Measurements from ENCODE around the gene RND1.

RND1 gene

DNA sequence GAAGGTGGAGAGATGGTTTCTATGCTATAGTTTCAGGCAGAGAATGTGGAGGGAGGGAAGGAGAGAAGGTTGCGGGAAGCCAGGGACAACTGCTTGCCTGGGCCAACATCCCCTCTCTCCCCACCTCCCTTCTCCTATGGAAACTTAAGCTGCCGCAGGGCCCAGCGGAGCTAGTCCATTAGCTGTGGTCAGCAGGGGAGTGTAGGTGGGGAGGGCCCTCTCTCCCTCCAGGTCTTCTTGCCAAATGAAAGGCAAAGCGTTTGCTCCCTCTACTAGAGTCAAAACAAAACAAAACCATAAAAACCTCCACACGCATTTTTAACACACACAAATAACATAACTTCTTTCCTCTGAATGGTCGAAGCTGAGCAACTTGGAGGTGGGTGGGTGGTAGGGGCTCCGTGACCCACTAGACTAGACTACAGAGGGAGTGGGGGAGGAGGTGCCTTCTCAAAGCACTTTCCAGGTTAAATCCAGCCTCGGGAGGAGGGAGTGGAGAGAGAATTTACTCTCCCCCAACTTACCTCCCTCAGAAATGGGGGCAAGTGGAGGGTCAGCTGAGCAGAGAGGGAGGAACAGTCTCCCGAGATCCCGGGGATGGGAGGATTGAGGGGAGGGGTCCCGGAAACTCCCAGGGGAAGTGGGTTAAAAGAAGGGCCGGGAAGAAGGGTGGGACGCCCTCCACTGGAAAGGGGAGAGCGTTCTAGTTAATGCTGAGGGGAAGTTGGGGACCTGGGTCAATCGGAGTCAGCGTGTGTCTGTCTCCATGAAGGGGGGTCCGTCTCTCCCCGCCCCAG is 52.0 kb downstream of the RND1 start:
- no peak for DNase-seq

DNA sequence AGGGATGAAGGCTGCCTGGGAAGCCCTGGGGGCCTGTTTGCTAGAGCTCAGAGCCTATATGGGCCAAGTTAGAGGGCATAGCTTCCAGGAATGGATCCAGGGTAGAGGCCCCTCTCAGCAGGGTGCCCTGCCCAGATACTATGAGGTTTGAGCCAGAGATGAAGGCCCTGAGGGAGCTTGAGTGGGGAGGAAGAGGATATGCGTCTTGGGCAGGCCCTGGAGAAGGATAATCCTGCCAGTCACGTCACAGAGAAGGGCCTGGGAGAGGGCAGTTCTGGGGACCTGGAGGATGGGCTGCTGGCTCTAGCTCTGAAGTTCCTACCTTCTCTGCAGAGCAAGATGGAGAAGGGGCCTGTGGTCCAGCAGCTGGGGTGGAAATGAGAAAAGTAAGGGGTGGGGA is 53.3 kb downstream of the RND1 start:
- no peak for DNase-seq

DNA sequence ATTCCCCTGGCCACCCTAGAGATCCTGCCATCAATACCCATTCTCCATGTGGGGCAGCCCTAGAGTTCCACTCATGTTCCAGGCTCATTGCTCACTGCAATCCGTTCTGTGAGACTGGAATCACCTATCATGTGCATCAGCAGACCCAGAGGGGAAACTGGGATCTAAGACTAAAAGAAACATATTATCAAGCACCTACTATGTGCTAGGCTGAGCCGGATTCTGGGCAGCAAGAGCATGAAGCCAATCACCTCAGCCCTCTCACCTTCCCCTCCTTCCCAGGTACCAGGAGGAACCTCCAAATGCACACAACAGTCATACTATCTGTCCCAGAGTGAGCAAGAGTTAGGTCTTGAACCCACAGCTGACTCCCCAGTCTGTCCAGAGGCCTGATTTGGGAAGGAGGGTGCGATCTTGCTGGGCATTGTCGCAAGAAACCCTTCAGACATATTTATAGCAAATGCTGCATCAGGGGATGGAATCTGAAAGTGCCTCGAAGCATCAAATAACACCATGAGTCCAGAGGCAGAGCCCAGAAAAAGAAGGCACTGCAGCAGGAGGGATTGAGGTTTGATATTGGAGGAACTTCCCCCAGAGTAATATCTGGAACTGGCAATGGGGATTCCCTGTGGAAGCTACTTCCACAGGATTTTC is 54.1 kb downstream of the RND1 start:
- no peak for DNase-seq

DNA sequence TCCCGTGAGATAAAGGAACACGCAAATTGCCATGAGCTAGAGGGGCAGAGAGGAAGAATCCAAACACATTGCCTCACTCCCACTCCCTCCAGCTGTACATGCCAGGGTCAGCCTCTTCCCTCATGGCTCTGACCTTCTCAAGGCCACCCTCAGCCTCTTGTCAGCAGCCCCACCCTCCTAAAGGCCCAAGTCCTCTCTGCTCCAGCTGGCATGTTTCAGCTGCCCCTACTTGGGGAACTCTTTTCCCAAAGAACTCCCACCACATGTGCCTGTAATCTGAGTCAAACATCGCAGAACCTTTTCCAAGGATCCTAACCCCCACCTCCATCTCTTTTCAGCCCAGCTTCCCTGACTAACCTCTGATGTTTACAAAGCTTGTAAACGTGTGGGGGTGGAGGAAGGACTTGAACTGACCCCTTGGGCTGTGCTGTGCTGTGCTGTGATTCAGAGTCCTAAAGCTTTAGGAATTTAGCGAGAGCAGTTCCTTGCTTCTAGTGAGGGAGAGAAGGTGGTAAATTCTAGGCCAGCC is 54.7 kb downstream of the RND1 start:
- DNase-seq: no peak

- no peak for DNase-seq
Observed at GRCh38 chr12:48807981-48808380, 57.7 kb downstream of the RND1 start.

Measured in hypothalamus (tissue), 51 donors.